ENCODE data around the gene GALNTL6. TPM values are rescaled to one million over a fixed set of nuclear protein-coding genes. Genes with fewer than 3 reads are reported as not detected.

Gene GALNTL6
- total RNA-seq, 1 donor from 2014 or later: 0.61 TPM

DNA sequence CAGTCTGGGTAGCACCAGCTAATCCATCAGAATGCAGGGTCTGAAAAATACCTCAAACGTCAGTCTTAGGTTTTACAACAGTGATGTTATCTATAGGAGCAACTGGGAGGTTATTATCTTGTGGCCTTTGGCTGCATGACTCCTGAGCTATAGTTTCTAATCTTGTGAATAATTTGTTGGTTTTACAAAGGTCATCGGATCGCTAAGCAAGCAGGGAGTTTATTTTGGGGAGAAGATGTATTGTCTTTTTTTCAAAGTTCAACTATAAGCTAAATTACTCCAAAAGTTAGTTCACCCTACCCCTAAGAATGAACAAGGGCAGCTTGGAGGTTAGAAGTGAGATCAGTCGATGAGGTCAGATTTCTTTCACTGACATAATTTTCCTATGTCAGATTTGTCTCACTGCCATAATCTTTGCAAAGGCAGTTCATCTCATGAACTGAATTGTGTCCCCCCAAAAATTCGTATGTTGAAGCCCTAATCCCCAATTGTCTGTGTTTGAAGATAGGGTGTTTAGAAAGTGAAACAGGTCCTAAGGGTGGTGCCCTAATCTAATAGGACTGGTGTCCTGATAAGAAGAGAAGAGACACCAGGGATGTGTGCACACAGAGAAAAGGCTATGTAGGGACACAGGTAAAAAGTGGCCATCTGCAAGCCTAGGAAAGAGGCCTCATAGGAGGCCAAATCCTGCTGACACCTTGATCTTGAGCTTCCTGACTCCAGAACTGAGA is 1179.6 kb downstream of the GALNTL6 start:
- Mint-ChIP-seq H3K27me3 (ENCODE audit: low read depth, unreplicated experiment) (no peaks in the 10 kb centered on the region), H3K27ac (ENCODE audit: unreplicated experiment) (no peak overlapping the region), H3K36me3 (ENCODE audit: low read depth, unreplicated experiment) (no peaks in the 10 kb centered on the region), H3K9me3 (ENCODE audit: unreplicated experiment) (peaks cover 5% of the 10 kb centered on the region), H3K4me3 (ENCODE audit: unreplicated experiment) (no peak overlapping the region), H3K4me1 (ENCODE audit: low read depth, unreplicated experiment) (peaks cover 30% of the 10 kb centered on the region)
- DNase-seq (ENCODE audit: low read depth) (no peak), FAIRE-seq (no peak)
- H3K4me3 ChIP-seq (ENCODE audit: insufficient read depth, low read depth, low read length): no peak overlapping the region
- H4K20me1 ChIP-seq (ENCODE audit: insufficient read depth, low read length): no peaks in the 10 kb centered on the region
- no peak overlapping the region for H3K27ac ChIP-seq (ENCODE audit: low read depth, low read length)
- TF ChIP-seq CTCF (IDR thresholded peaks at IDR 0.05; ENCODE audit: insufficient read depth, low read depth, low read length): no peak
- no peak for TF ChIP-seq EZH2 (IDR thresholded peaks at IDR 0.05; ENCODE audit: insufficient read depth, low read length)
- H3K36me3 ChIP-seq (ENCODE audit: insufficient read depth, low read length): no peaks in the 10 kb centered on the region
- H3K4me2 ChIP-seq (ENCODE audit: low read length): no peak overlapping the region
- no peak overlapping the region for H3K9ac ChIP-seq (ENCODE audit: low read length)
- peaks cover 3% of the 10 kb centered on the region for H3K9me3 ChIP-seq (ENCODE audit: insufficient read depth, low read depth, low read length)
- no peaks in the 10 kb centered on the region for H3K27me3 ChIP-seq (ENCODE audit: insufficient read depth, low read length)
- no peak overlapping the region for H2AFZ ChIP-seq (ENCODE audit: low read depth, low read length)
- peaks cover 15% of the 10 kb centered on the region for H3K4me1 ChIP-seq (ENCODE audit: insufficient read depth, low read length)
- H3K79me2 ChIP-seq (ENCODE audit: insufficient read depth, low read length): no peaks in the 10 kb centered on the region

- H3K9me3 ChIP-seq (ENCODE audit: insufficient read depth, low read depth, low read length): no peaks in the 10 kb centered on the region
- FAIRE-seq (no peak), DNase-seq (ENCODE audit: low read depth) (peak; percentile 92)
- peaks cover 45% of the 10 kb centered on the region for H3K4me1 Mint-ChIP-seq (ENCODE audit: low read depth, unreplicated experiment)
- TF ChIP-seq CTCF (IDR thresholded peaks at IDR 0.05; ENCODE audit: insufficient read depth, low read depth, low read length): no peak
- no peak for TF ChIP-seq EZH2 (IDR thresholded peaks at IDR 0.05; ENCODE audit: insufficient read depth, low read length)
- H3K36me3 ChIP-seq (ENCODE audit: insufficient read depth, low read length): no peaks in the 10 kb centered on the region
- H3K9me3 Mint-ChIP-seq (ENCODE audit: unreplicated experiment): no peaks in the 10 kb centered on the region
- H3K27ac Mint-ChIP-seq (ENCODE audit: unreplicated experiment): peak overlapping the region; percentile 70
- no peak overlapping the region for H3K9ac ChIP-seq (ENCODE audit: low read length)
- no peak overlapping the region for H3K4me3 Mint-ChIP-seq (ENCODE audit: unreplicated experiment)
- no peak overlapping the region for H3K27ac ChIP-seq (ENCODE audit: low read depth, low read length)
- no peaks in the 10 kb centered on the region for H3K79me2 ChIP-seq (ENCODE audit: insufficient read depth, low read length)
- no peaks in the 10 kb centered on the region for H3K36me3 Mint-ChIP-seq (ENCODE audit: low read depth, unreplicated experiment)
- peak overlapping the region; percentile 4 for H2AFZ ChIP-seq (ENCODE audit: low read depth, low read length)
- no peaks in the 10 kb centered on the region for H3K27me3 Mint-ChIP-seq (ENCODE audit: low read depth, unreplicated experiment)
- H3K4me3 ChIP-seq (ENCODE audit: insufficient read depth, low read depth, low read length): no peak overlapping the region
- no peaks in the 10 kb centered on the region for H4K20me1 ChIP-seq (ENCODE audit: insufficient read depth, low read length)
- peaks cover 29% of the 10 kb centered on the region for H3K4me1 ChIP-seq (ENCODE audit: insufficient read depth, low read length)
- no peaks in the 10 kb centered on the region for H3K27me3 ChIP-seq (ENCODE audit: insufficient read depth, low read length)
- H3K4me2 ChIP-seq (ENCODE audit: low read length): no peak overlapping the region
Observed at GRCh38 chr4:172995161-172995560, 1182.0 kb downstream of the GALNTL6 start.

GRCh38 chr4:172995704-172996103 is 1182.5 kb downstream of the GALNTL6 start:
- FAIRE-seq (no peak), DNase-seq (ENCODE audit: low read depth) (no peak)

More at GRCh38 chr4:172995704-172996103, 1182.5 kb downstream of the GALNTL6 start:
- H3K27ac Mint-ChIP-seq (ENCODE audit: unreplicated experiment): peak overlapping the region; percentile 70
- no peak overlapping the region for H3K9ac ChIP-seq (ENCODE audit: low read length)
- H3K4me1 Mint-ChIP-seq (ENCODE audit: low read depth, unreplicated experiment): peaks cover 45% of the 10 kb centered on the region
- H3K27ac ChIP-seq (ENCODE audit: low read depth, low read length): no peak overlapping the region
- H3K27me3 ChIP-seq (ENCODE audit: insufficient read depth, low read length): no peaks in the 10 kb centered on the region
- no peaks in the 10 kb centered on the region for H3K9me3 ChIP-seq (ENCODE audit: insufficient read depth, low read depth, low read length)
- no peak for TF ChIP-seq CTCF (IDR thresholded peaks at IDR 0.05; ENCODE audit: insufficient read depth, low read depth, low read length)
- H3K27me3 Mint-ChIP-seq (ENCODE audit: low read depth, unreplicated experiment): no peaks in the 10 kb centered on the region
- no peak overlapping the region for H3K4me2 ChIP-seq (ENCODE audit: low read length)
- no peaks in the 10 kb centered on the region for H3K36me3 Mint-ChIP-seq (ENCODE audit: low read depth, unreplicated experiment)
- H3K4me3 ChIP-seq (ENCODE audit: insufficient read depth, low read depth, low read length): no peak overlapping the region
- H3K4me3 Mint-ChIP-seq (ENCODE audit: unreplicated experiment): peak overlapping the region; percentile 15
- H3K36me3 ChIP-seq (ENCODE audit: insufficient read depth, low read length): no peaks in the 10 kb centered on the region
- no peaks in the 10 kb centered on the region for H4K20me1 ChIP-seq (ENCODE audit: insufficient read depth, low read length)
- no peaks in the 10 kb centered on the region for H3K79me2 ChIP-seq (ENCODE audit: insufficient read depth, low read length)
- no peaks in the 10 kb centered on the region for H3K9me3 Mint-ChIP-seq (ENCODE audit: unreplicated experiment)
- H3K4me1 ChIP-seq (ENCODE audit: insufficient read depth, low read length): peaks cover 29% of the 10 kb centered on the region
- no peak overlapping the region for H2AFZ ChIP-seq (ENCODE audit: low read depth, low read length)
